HepG2 (cell line): ENCODE data around the gene COX6A2. TPM values are rescaled to one million over a fixed set of nuclear protein-coding genes. Genes with fewer than 3 reads are reported as not detected.
A peak's percentile ranks its signal among the peaks of the same experiment; 100 is the strongest.

Experiments
- AGO1 ChIP-seq: fragments of 200-400 bp; formaldehyde crosslinking; IDR thresholded peaks from 2 replicates; pipeline ENCODE4 v1.6.1; 2017; ENCODE audit warnings: mild to moderate bottlenecking, low read depth, low read length, moderate library complexity; ENCODE audit not compliant: poor library complexity, severe bottlenecking
- FOXO4 ChIP-seq: sonication (generic); formaldehyde crosslinking; conservative IDR thresholded peaks from 2 replicates; pipeline ENCODE4 v1.8.1; 2023; ENCODE audit warnings: missing genetic modification reagents
- GTF3A ChIP-seq: sonication (generic); formaldehyde crosslinking; conservative IDR thresholded peaks from 2 replicates; pipeline ENCODE4 v1.4.0; 2020; ENCODE audit warnings: mild to moderate bottlenecking, missing genetic modification reagents
- HNF1B ChIP-seq: sonication (generic); formaldehyde crosslinking; IDR thresholded peaks from 2 replicates; pipeline ENCODE4 v1.5.1; 2020; ENCODE audit warnings: mild to moderate bottlenecking, moderate library complexity, missing genetic modification reagents
- HNF4A ChIP-seq: sonication (generic); formaldehyde crosslinking; IDR thresholded peaks from 2 replicates; pipeline ENCODE4 v1.4.0; 2020; ENCODE audit warnings: missing genetic modification reagents
- HNRNPK ChIP-seq: fragments of 200-400 bp; formaldehyde crosslinking; IDR thresholded peaks from 2 replicates; pipeline ENCODE4 v1.6.1; 2018; ENCODE audit warnings: low read length, low read depth, moderate library complexity, mild to moderate bottlenecking; ENCODE audit not compliant: poor library complexity, severe bottlenecking
- SNAPC5 ChIP-seq: sonication (generic); formaldehyde crosslinking; IDR thresholded peaks from 2 replicates; pipeline ENCODE4 v1.8.1; 2023; ENCODE audit warnings: mild to moderate bottlenecking, missing genetic modification reagents, borderline replicate concordance
- ZMAT3 ChIP-seq: sonication (generic); formaldehyde crosslinking; conservative IDR thresholded peaks from 2 replicates; pipeline ENCODE4 v1.7.0; 2021; ENCODE audit warnings: missing genetic modification reagents
- ZNF234 ChIP-seq: sonication (generic); formaldehyde crosslinking; conservative IDR thresholded peaks from 2 replicates; pipeline ENCODE4 v1.5.1; 2020; ENCODE audit warnings: mild to moderate bottlenecking, missing genetic modification reagents
- ZNF407 ChIP-seq: sonication (generic); formaldehyde crosslinking; IDR thresholded peaks from one replicate; pipeline ENCODE4 v1.5.1; 2020; ENCODE audit warnings: mild to moderate bottlenecking, missing genetic modification reagents; ENCODE audit errors: not compliant biosample characterization
- ZNF446 ChIP-seq: sonication (generic); formaldehyde crosslinking; IDR thresholded peaks from 2 replicates; pipeline ENCODE4 v1.5.0; 2020; ENCODE audit warnings: mild to moderate bottlenecking, missing genetic modification reagents
- polyA plus RNA-seq, 8 experiments: library from polyadenylated mRNA; depleted of rRNA in 3 of 8; stranded (reverse) in 7 of 8; unstranded in 1 of 8; fragments of >200 nt; fragmentation: Illumina TruSeq in 4 of 8; extraction: Trizol in 4 of 8; gene quantifications; 2 replicates each; pipeline versions ENCODE4 v1.2.1 to v1.2.3, GENCODE V29; 2011 to 2016; ENCODE audit warnings: low read depth in 4 of 8, missing spikeins in 1 of 8, mixed read lengths in 1 of 8; ENCODE audit not compliant: insufficient read depth in 1 of 8
- total RNA-seq, 5 experiments: library from RNA; depleted of rRNA; stranded (reverse); fragments of >200 nt; fragmentation: Illumina TruSeq; extraction: Trizol; gene quantifications; 2 replicates each; pipeline ENCODE4 v1.2.3, GENCODE V29; 2016; ENCODE audit warnings: low read depth in 1 of 5
- TF ChIP-seq, protein P1 (sequence below): sonication (generic); formaldehyde crosslinking; IDR thresholded peaks from 2 replicates; pipeline ENCODE4 v1.4.0; 2020; ENCODE audit warnings: low read depth, mild to moderate bottlenecking, missing genetic modification reagents
- TF ChIP-seq, protein P2 (sequence below): sonication (generic); formaldehyde crosslinking; IDR thresholded peaks from 2 replicates; pipeline ENCODE4 v1.4.0; 2020; ENCODE audit warnings: missing genetic modification reagents

The COX6A2 gene
- total and polyA plus RNA-seq, 2 of the 13 experiments (the other 11 are each of a cell fraction or from before 2014, with no cell fraction given) = not detected

DNA sequence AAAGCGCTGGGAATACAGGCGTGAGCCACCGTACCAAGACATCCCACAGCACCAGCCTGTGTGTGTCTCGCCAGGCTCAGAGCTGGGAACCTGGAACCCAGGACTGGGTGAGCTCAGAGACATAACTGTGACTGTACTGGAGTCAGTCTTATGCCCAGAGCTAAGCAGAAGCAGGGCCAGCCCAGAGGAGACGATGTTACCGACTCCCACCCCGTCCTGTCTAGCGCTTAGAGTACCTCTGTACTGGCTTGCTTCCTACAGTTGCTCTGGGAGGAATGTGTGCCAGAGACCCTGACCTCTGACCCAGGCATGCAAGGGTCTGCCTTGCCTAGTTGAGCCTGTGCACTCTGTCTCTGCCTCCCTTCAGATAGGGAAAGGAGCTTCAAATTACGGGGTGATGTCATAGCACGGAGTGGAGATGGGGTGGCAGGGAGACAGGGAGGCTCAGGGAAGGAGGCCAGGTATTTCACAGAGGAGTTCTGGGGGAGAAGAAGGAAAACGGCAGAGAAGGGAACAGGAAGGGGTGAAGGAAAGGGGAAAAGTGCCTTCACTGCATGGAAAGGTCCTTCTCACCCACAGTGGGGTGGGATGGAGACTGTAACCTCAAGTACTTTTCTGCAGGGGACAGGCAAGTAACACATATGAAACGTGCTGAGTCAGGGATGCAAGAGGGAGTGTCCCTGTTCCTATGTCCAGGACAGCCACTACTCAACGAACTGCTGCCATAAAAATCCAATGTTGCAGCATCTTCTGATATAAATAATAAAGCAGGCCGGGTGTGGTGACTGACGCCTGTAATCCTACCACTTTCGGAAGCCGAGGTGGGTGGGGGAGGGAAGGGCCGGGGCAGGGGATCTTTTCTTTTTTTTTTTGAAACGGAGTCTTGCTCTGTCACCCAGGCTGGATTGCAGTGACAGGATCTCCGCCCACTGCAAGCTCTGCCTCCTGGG is 25.4 kb upstream of the COX6A2 start (continued):
- TF ChIP-seq HNF1B (CRISPR knock-in tag) (peak; percentile 61), HNF4A (CRISPR knock-in tag) (peak; percentile 82), FOXO4 (CRISPR knock-in tag) (no peak), GTF3A (CRISPR knock-in tag) (no peak), AGO1 (no peak), ZNF234 (CRISPR knock-in tag) (no peak), HNRNPK (no peak), SNAPC5 (no peak), ZNF407 (CRISPR knock-in tag) (peak; percentile 69), ZNF446 (CRISPR knock-in tag) (no peak), ZMAT3 (CRISPR knock-in tag) (no peak)
- TF ChIP-seq, protein P1, sequence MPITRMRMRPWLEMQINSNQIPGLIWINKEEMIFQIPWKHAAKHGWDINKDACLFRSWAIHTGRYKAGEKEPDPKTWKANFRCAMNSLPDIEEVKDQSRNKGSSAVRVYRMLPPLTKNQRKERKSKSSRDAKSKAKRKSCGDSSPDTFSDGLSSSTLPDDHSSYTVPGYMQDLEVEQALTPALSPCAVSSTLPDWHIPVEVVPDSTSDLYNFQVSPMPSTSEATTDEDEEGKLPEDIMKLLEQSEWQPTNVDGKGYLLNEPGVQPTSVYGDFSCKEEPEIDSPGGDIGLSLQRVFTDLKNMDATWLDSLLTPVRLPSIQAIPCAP (CRISPR knock-in tag) = no peak; the same call in 1 of the 2 replicates
- TF ChIP-seq, protein P2, sequence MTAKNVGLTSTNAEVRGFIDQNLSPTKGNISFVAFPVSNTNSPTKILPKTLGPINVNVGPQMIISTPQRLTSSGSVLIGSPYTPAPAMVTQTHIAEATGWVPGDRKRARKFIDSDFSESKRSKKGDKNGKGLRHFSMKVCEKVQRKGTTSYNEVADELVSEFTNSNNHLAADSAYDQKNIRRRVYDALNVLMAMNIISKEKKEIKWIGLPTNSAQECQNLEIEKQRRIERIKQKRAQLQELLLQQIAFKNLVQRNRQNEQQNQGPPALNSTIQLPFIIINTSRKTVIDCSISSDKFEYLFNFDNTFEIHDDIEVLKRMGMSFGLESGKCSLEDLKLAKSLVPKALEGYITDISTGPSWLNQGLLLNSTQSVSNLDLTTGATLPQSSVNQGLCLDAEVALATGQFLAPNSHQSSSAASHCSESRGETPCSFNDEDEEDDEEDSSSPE = no peak; the same call in 1 of the 2 replicates
